ENCODE measurements around the gene FAM20C. TPM values are rescaled to one million over a fixed set of nuclear protein-coding genes. Genes with fewer than 3 reads are reported as not detected.

FAM20C gene
- total RNA-seq, 2 experiments from 2014 or later, result not detected

- TF ChIP-seq EZH2phosphoT487 (IDR thresholded peaks at IDR 0.05; ENCODE audit: borderline replicate concordance, low read depth, low read length), result no peak
- no peak for TF ChIP-seq CTCF (conservative IDR thresholded peaks at IDR 0.05; ENCODE audit: low read length)
- peaks cover 27% of the 10 kb centered on the region for H3K4me1 ChIP-seq (ENCODE audit: insufficient read depth, low read length, poor library complexity, severe bottlenecking)
- intact Hi-C loops (cut with micrococcal nuclease; ENCODE audit: unreplicated experiment), result no loop called here
- H3K4me3 ChIP-seq (ENCODE audit: low read depth, low read length, poor library complexity, severe bottlenecking), result no peak overlapping the region
- ChIA-PET POLR2A (no interaction called here), CTCF (ENCODE audit: unreplicated experiment) (no interaction called here)
- peak; percentile 38 for DNase-seq (ENCODE audit: low spot score)
- no peak overlapping the region for H3K27ac ChIP-seq (ENCODE audit: low read depth, low read length, poor library complexity, severe bottlenecking)
- no peaks in the 10 kb centered on the region for H3K9me3 ChIP-seq (ENCODE audit: low read length)
- no peaks in the 10 kb centered on the region for H3K9me2 ChIP-seq (ENCODE audit: insufficient read depth, low read length)
- H3K4me2 ChIP-seq (ENCODE audit: low read length), result peak overlapping the region; percentile 24
- H4K20me1 ChIP-seq (ENCODE audit: insufficient read depth, low read length), result no peaks in the 10 kb centered on the region
- no peaks in the 10 kb centered on the region for H3K79me2 ChIP-seq (ENCODE audit: insufficient read depth, low read depth, low read length)
- no peak overlapping the region for H2AFZ ChIP-seq (ENCODE audit: low read length)
- peaks cover 9% of the 10 kb centered on the region; the same call in 1 of the 2 replicates for H3K36me3 ChIP-seq (ENCODE audit: insufficient read depth, low read length)
- BruUV-seq (replicated peaks), result no TSS peak
Observed at GRCh38 chr7:143811-144453, 48.4 kb upstream of the FAM20C start.

DNA sequence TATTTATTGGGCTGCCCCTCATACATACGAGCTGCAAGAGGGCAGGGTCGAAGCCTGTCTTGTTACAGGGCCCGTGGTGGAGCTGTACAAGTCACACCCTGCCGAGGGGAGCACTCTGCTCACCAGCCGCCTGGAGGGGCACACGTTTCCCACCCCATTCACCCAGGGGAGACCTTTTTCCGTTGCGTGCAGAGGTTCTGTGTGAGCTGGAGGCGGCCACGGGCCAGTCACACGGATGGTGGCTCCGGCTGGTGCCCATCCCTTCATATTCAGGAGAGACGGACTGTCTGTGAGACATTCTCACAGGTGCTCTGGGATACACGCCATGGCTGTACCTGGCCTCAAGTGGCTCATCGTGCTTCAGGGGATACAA lies 47.9 kb upstream of the FAM20C start:
- Histone ChIP-seq H3K4me1 (ENCODE audit: insufficient read depth, low read length, poor library complexity, severe bottlenecking) (peaks cover 27% of the 10 kb centered on the region), H4K20me1 (ENCODE audit: insufficient read depth, low read length) (no peaks in the 10 kb centered on the region), H3K36me3 (ENCODE audit: insufficient read depth, low read length) (peaks cover 9% of the 10 kb centered on the region; the same call in 1 of the 2 replicates), H3K4me2 (ENCODE audit: low read length) (peak overlapping the region; percentile 24), H3K79me2 (ENCODE audit: insufficient read depth, low read depth, low read length) (no peaks in the 10 kb centered on the region), H3K9me2 (ENCODE audit: insufficient read depth, low read length) (no peaks in the 10 kb centered on the region), H2AFZ (ENCODE audit: low read length) (no peak overlapping the region), H3K4me3 (ENCODE audit: low read depth, low read length, poor library complexity, severe bottlenecking) (no peak overlapping the region), H3K9me3 (ENCODE audit: low read length) (no peaks in the 10 kb centered on the region), H3K27ac (ENCODE audit: low read depth, low read length, poor library complexity, severe bottlenecking) (no peak overlapping the region)
- POLR2A ChIA-PET, result no interaction called here
- CTCF ChIA-PET (ENCODE audit: unreplicated experiment), result no interaction called here
- DNase-seq (ENCODE audit: low spot score), result no peak
- no peak for TF ChIP-seq CTCF (conservative IDR thresholded peaks at IDR 0.05; ENCODE audit: low read length)
- TF ChIP-seq EZH2phosphoT487 (IDR thresholded peaks at IDR 0.05; ENCODE audit: borderline replicate concordance, low read depth, low read length), result no peak
- intact Hi-C loops (cut with micrococcal nuclease; ENCODE audit: unreplicated experiment), result no loop called here
- BruUV-seq (replicated peaks), result no TSS peak

DNA sequence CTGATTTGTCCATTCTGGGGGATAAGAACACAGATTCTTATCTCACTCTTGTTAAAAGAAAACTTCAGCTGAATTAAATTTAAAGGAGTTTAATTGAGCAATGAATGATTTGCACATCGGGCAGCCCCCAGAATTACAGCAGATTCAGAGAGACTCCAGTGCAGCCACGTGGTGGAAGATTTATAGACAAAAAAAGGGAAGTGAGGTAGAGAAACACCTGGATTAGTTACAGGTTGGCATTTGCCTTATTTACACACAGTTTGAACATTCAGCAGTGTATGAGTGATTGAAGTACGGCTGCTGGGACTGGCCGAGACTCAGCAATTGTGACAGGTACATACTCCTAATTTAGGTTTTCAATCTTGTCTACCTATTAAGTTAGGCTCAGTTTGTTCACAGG lies 46.5 kb upstream of the FAM20C start:
- no TSS peak for BruUV-seq (replicated peaks)
- ChIA-PET CTCF (ENCODE audit: unreplicated experiment) (no interaction called here), POLR2A (no interaction called here)
- no peak overlapping the region for H2AFZ ChIP-seq (ENCODE audit: low read length)
- no peaks in the 10 kb centered on the region for H4K20me1 ChIP-seq (ENCODE audit: insufficient read depth, low read length)
- peak; percentile 26 for DNase-seq (ENCODE audit: low spot score)
- intact Hi-C loops (cut with micrococcal nuclease; ENCODE audit: unreplicated experiment), result loop anchor here (5.0 kb wide), 1 partner anchor 581 kb away; the partner anchor contains the start of genes DNAAF5 and PRKAR1B
- 0 out of 2 replicates have a peak overlapping the region, but pooled peaks have one; percentile 11 for H3K4me2 ChIP-seq (ENCODE audit: low read length)
- H3K4me1 ChIP-seq (ENCODE audit: insufficient read depth, low read length, poor library complexity, severe bottlenecking), result peaks cover 32% of the 10 kb centered on the region
- H3K9me2 ChIP-seq (ENCODE audit: insufficient read depth, low read length), result no peaks in the 10 kb centered on the region
- H3K9me3 ChIP-seq (ENCODE audit: low read length), result no peaks in the 10 kb centered on the region
- TF ChIP-seq EZH2phosphoT487 (IDR thresholded peaks at IDR 0.05; ENCODE audit: borderline replicate concordance, low read depth, low read length) (no peak), CTCF (conservative IDR thresholded peaks at IDR 0.05; ENCODE audit: low read length) (no peak)
- H3K36me3 ChIP-seq (ENCODE audit: insufficient read depth, low read length), result peaks cover 9% of the 10 kb centered on the region; the same call in 1 of the 2 replicates
- no peaks in the 10 kb centered on the region for H3K79me2 ChIP-seq (ENCODE audit: insufficient read depth, low read depth, low read length)
- no peak overlapping the region for H3K4me3 ChIP-seq (ENCODE audit: low read depth, low read length, poor library complexity, severe bottlenecking)
- H3K27ac ChIP-seq (ENCODE audit: low read depth, low read length, poor library complexity, severe bottlenecking), result no peak overlapping the region
